HUES64 (cell line): ENCODE results near the gene GLCE.
"Not testable (repeated sequence)": the region's sequence is repeated elsewhere in the genome, so short reads cannot be mapped to it uniquely, and the experiment has no call there.

ENCODE experiments used
- H3K27ac ChIP-seq: 2 replicates; pipeline ENCODE4 v1.7.0; 2013; ENCODE audit warnings: low read depth, low read length, inconsistent platforms
- H3K27me3 ChIP-seq: 2 replicates; pipeline ENCODE4 v1.6.1; 2013; ENCODE audit warnings: mild to moderate bottlenecking, low read length; ENCODE audit not compliant: insufficient read depth
- H3K36me3 ChIP-seq: 2 replicates; pipeline ENCODE4 v1.6.1; 2013; ENCODE audit warnings: mild to moderate bottlenecking, low read length; ENCODE audit not compliant: insufficient read depth
- H3K4me1 ChIP-seq: 2 replicates; pipeline ENCODE4 v1.6.1; 2013; ENCODE audit warnings: mild to moderate bottlenecking, low read length, moderate library complexity; ENCODE audit not compliant: insufficient read depth
- H3K4me3 ChIP-seq: 2 replicates; pipeline ENCODE4 v1.5.1; 2013; ENCODE audit warnings: mild to moderate bottlenecking, low read length, moderate library complexity
- H3K9ac ChIP-seq: 2 replicates; pipeline ENCODE4 v1.6.1; 2013; ENCODE audit warnings: mild to moderate bottlenecking, low read depth, low read length
- H3K9me3 ChIP-seq: 2 replicates; pipeline ENCODE4 v1.6.1; 2013; ENCODE audit warnings: low read depth, low read length; ENCODE audit not compliant: insufficient read depth
- WGBS: fragments of 150-250, 120-280 bp; methylation state at CpG from one replicate; pipeline ENCODE4 v1.1.7; 2013; ENCODE audit warnings: missing lambda C conversion rate; 5-methylcytosine and 5-hydroxymethylcytosine counted together

GLCE gene

GRCh38 chr15:69291651-69292050, 131.2 kb downstream of the GLCE start:
- 94% methylated on average over 10 of the region's 10 CpGs for WGBS

DNA sequence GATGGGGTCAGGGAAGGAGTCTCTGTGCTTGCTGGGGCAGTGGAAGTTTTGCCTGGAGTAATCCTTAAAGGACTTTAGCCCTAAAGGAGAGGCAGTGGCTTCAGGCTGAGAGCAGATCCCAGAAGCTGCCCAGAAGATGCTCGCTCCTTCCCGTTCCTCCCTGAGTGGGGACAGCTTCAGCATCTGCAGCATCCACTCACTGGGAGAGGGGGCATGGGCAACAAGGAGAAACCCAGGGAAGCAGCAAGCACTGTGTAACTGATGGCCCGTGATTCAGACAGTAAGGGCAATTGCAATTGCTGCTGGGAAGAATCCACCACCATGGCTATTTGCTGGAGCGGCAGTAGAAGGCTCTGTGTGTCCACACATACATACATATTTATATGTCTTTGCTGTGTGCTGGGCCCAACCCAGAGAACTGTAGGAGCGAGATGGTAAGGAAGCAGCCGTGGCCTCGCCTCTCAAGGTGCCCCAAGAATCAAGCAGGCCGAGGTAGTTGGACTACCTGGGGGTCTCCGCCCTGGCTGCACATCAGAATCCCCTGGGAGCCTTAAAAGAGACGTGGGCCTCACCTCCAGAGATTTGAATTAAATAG, 132.5 kb downstream of the GLCE start:
- Histone ChIP-seq H3K36me3 (no peaks in the 10 kb centered on the region), H3K9me3 (no peaks in the 10 kb centered on the region), H3K4me1 (peaks cover 4% of the 10 kb centered on the region; the same call in 1 of the 2 replicates), H3K9ac (no peak overlapping the region), H3K27me3 (peaks cover 10% of the 10 kb centered on the region), H3K4me3 (no peak overlapping the region), H3K27ac (no peak overlapping the region)
- WGBS, result 89% methylated on average over 10 of the region's 10 CpGs

More at GRCh38 chr15:69291651-69292050, 131.2 kb downstream of the GLCE start:
- not testable (repeated sequence) for H3K9ac ChIP-seq, H3K36me3 ChIP-seq, H3K27ac ChIP-seq, H3K27me3 ChIP-seq, H3K9me3 ChIP-seq, H3K4me3 ChIP-seq, H3K4me1 ChIP-seq

DNA sequence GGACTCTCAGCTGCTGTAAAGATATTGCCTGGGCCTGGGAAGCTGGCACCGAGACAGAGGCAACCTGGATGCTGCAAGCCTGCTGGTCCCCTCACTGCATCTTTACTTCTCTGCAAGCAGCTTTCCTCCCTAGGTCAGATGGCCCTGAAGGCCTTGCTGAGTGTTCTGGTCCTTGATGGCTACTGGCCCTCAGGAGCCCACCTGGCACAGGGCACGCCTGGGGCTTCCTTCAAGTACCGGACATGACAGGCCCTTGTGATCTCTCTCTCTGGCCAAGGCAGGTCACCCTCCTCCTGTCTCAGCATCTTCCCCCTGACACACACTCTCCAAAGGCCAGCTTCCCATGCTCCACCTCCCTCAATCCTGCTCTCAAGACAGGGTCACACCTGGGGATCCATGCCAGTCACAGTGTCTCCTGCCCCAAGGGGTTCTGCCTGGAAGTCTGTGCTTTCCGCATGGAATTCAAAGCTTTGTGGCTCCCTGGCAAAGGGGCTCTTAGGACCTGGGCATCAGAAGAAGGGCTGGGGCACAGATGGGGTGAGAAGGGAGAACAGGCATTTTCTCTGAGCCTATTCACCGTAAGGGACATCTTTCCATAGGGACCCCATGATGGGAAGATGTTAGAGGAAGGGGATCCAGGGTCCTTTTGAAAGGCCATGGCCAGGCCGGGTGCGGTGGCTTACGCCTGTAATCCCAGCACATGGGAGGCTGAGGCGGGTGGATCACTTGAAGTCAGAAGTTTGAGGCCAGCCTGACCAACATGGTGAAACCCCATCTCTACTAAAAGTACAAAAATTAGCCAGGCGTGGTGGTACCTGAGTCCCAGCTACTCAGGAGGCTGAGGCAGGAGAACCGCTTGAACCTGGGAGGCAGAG, 133.5 kb downstream of the GLCE start:
- H3K36me3 ChIP-seq, result no peaks in the 10 kb centered on the region
- WGBS, result 94% methylated on average over 11 of the region's 11 CpGs

DNA sequence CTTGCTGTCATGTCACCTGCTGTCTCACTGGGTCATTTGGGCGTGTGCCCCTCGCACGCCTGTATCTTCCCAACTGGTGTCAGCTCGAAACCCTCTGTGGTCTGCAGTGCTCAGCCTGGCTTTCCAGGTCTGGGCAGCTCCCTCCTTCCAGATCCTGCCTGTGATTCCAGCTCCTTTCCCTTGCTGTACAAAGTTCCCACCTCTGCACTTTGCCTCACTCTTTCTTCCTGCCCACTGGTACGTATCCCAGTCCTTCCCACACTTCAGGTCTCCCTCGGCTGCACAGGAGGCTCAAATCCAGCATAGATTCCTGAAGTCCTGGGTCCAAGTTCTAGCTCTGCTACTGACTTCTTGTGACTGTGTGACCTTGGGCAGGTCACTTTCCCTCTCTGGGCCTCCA, 136.2 kb downstream of the GLCE start:
- peaks cover 11% of the 10 kb centered on the region for H3K4me1 ChIP-seq
- H3K27me3 ChIP-seq, result peaks cover 42% of the 10 kb centered on the region
- H3K27ac ChIP-seq, result no peak overlapping the region
- no peaks in the 10 kb centered on the region for H3K9me3 ChIP-seq
- H3K4me3 ChIP-seq, result no peak overlapping the region
- no peaks in the 10 kb centered on the region for H3K36me3 ChIP-seq
- H3K9ac ChIP-seq, result no peak overlapping the region
- WGBS, result 89% methylated on average over 6 of the region's 6 CpGs

More for the DNA sequence above, 133.5 kb downstream of the GLCE start:
- Histone ChIP-seq H3K9ac (no peak overlapping the region), H3K27ac (no peak overlapping the region), H3K4me3 (no peak overlapping the region), H3K27me3 (peaks cover 21% of the 10 kb centered on the region), H3K9me3 (no peaks in the 10 kb centered on the region), H3K4me1 (peaks cover 7% of the 10 kb centered on the region; the same call in 1 of the 2 replicates)

GRCh38 chr15:69297642-69298353, 137.4 kb downstream of the GLCE start:
- Histone ChIP-seq H3K4me1 (peaks cover 11% of the 10 kb centered on the region), H3K9me3 (no peaks in the 10 kb centered on the region), H3K36me3 (no peaks in the 10 kb centered on the region), H3K9ac (peak overlapping the region; percentile 33; the same call in 1 of the 2 replicates), H3K4me3 (peak overlapping the region; percentile 61; the same call in 1 of the 2 replicates), H3K27ac (no peak overlapping the region), H3K27me3 (peaks cover 42% of the 10 kb centered on the region)
- 95% methylated on average over 10 of the region's 10 CpGs for WGBS

GRCh38 chr15:69298354-69298696, 137.9 kb downstream of the GLCE start:
- peak overlapping the region; percentile 33 for H3K9ac ChIP-seq
- H3K4me1 ChIP-seq, result peaks cover 11% of the 10 kb centered on the region
- WGBS, result 61% methylated on average over 15 of the region's 15 CpGs
- H3K27ac ChIP-seq, result no peak overlapping the region
- peaks cover 42% of the 10 kb centered on the region for H3K27me3 ChIP-seq
- H3K4me3 ChIP-seq, result peak overlapping the region; percentile 61
- H3K9me3 ChIP-seq, result no peaks in the 10 kb centered on the region
- no peaks in the 10 kb centered on the region for H3K36me3 ChIP-seq

DNA sequence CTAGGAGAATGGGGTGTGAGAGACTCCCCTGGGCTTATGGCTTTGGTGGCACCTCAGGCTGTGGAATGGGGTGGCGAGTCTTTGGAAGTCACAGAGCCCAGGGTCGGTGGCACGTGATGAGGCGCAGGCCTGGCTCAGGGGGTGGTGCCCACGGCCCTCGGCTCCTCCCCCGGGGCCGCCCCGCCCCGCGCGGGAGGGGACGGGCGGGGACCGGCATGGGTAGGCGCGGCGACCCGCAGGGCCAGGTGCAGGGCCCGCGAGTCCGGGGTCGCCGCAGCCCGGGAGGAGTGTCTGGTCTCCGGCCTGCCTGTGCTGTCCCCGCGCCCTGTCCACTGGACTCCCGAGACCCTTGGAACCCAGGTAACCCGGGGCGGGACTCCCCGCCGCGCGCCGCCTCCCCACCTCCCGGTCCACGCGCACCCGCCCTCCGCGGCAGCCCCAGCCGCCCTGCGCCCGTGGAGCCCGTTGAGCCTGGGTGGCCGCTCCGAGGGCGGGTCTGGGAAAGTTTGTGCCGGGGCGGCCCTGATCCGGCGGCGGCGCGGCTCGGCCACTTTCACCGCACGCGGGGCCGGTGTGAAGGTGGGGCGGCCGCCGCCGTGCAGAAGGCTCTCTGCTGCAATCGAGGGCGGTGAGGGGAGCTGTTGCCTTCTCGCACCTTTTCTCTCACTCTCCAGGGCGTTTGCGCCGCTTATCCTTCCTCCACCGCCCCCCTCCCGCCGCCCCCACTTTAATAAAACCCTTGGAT, 138.4 kb downstream of the GLCE start, which contains the start of gene PAQR5:
Gene PAQR5, plus strand, starts transcription at position 216 of the 745 bp plus-strand sequence. CDS start 61,169 bp downstream, outside the sequence.
- Histone ChIP-seq H3K9me3 (no peaks in the 10 kb centered on the region), H3K9ac (peak within 1 kb of the TSS; percentile 52), H3K4me1 (peaks cover 11% of the 10 kb centered on the region), H3K27me3 (peaks cover 42% of the 10 kb centered on the region), H3K27ac (no peak within 1 kb of the TSS), H3K36me3 (no peaks in the 10 kb centered on the region), H3K4me3 (peak within 1 kb of the TSS; percentile 61)
- under 1% methylated on average over 74 of the region's 74 CpGs for WGBS

- WGBS, result 5% methylated on average over 16 of the region's 16 CpGs
- no peaks in the 10 kb centered on the region for H3K9me3 ChIP-seq
- H3K27me3 ChIP-seq, result peaks cover 42% of the 10 kb centered on the region
- peak overlapping the region; percentile 61 for H3K4me3 ChIP-seq
- no peaks in the 10 kb centered on the region for H3K36me3 ChIP-seq
- no peak overlapping the region for H3K27ac ChIP-seq
- H3K9ac ChIP-seq, result no peak overlapping the region
- H3K4me1 ChIP-seq, result peaks cover 11% of the 10 kb centered on the region
These were observed 139.0 kb downstream of the GLCE start for GRCh38 chr15:69299451-69299886.

DNA sequence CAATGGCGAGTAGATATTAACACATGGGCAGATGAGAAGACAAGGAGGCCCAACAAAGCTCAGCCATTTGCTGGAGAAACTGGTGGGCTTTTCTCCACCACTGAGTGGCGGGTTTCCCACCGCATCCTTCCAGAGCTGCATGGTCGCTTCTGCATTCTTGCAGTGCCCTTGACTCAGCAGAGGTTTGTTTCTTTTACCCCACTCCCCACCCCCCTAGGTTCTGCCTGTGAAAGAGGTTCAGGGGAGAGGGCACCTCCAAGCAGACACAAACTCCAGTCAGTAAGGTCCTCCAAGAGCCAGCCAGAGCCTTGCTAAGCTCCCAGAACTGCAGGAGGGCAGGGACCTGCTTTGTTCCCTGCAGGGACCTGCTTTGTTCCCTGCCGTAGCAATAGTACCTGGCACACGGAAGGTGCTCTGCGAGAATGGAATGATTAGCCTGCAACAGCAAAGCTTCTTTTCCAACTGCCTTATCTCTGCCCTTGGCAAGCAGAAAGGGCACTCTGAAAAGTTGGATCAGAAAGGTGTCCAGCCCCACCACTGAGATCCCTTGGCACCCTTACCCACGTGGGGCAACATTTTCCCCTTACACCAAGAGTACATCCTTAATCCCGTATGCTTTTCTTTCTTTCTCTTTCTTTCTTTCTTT, 139.6 kb downstream of the GLCE start:
- Histone ChIP-seq H3K9me3 (no peaks in the 10 kb centered on the region), H3K36me3 (no peaks in the 10 kb centered on the region), H3K27me3 (peaks cover 42% of the 10 kb centered on the region), H3K4me1 (peaks cover 11% of the 10 kb centered on the region), H3K27ac (no peak overlapping the region), H3K9ac (no peak overlapping the region), H3K4me3 (peak overlapping the region; percentile 61)
- WGBS, result 23% methylated on average over 9 of the region's 9 CpGs

GRCh38 chr15:69301101-69301500, 140.7 kb downstream of the GLCE start:
- H3K9ac ChIP-seq, H3K36me3 ChIP-seq, H3K9me3 ChIP-seq, H3K27ac ChIP-seq, H3K4me3 ChIP-seq: not testable (repeated sequence)
- peaks cover 42% of the 10 kb centered on the region for H3K27me3 ChIP-seq
- WGBS, result 90% methylated on average over 8 of the region's 8 CpGs
- peaks cover 16% of the 10 kb centered on the region for H3K4me1 ChIP-seq
